ENCODE measurements around the gene RPS6KA2.
"Not testable (repeated sequence)": the region's sequence is repeated elsewhere in the genome, so short reads cannot be mapped to it uniquely, and the experiment has no call there.

Gene RPS6KA2

DNA sequence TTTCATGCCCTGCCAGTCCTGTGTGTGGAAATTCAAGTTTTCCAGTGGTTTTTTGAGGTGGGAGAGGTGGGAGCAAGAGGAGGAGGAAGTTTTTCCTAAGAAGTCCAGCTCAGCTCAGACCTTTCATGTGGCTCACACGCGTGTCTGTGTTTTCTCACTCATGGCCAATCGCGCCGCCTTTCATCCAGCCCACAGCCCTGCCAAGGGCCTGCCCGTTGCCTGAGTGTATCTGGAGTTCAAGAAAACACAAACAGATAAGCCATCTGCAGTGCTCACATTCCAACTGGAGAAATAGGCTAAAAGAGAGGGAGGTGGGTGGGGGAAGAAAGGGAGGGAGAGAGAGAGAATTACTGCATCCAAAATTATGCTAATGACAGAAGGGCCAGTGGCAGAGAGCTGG is 231.7 kb downstream of the RPS6KA2 start:
- H3K27ac ChIP-seq (replicated peaks), result no peak overlapping the region
- H3K27me3 ChIP-seq (ENCODE audit: insufficient read depth, poor library complexity, severe bottlenecking), result no peaks in the 10 kb centered on the region
- no peak overlapping the region for H3K4me3 ChIP-seq (replicated peaks; ENCODE audit: insufficient read depth, low read length)
- no peak for DNase-seq (ENCODE audit: low read depth in 1 of 2, low spot score in 1 of 2)
- TF ChIP-seq GABPA (IDR thresholded peaks at IDR 0.05; ENCODE audit: low read depth), result no peak
- no peak for TF ChIP-seq SPI1 (IDR thresholded peaks at IDR 0.05; ENCODE audit: borderline replicate concordance, low read depth)
- TF ChIP-seq, protein P1, sequence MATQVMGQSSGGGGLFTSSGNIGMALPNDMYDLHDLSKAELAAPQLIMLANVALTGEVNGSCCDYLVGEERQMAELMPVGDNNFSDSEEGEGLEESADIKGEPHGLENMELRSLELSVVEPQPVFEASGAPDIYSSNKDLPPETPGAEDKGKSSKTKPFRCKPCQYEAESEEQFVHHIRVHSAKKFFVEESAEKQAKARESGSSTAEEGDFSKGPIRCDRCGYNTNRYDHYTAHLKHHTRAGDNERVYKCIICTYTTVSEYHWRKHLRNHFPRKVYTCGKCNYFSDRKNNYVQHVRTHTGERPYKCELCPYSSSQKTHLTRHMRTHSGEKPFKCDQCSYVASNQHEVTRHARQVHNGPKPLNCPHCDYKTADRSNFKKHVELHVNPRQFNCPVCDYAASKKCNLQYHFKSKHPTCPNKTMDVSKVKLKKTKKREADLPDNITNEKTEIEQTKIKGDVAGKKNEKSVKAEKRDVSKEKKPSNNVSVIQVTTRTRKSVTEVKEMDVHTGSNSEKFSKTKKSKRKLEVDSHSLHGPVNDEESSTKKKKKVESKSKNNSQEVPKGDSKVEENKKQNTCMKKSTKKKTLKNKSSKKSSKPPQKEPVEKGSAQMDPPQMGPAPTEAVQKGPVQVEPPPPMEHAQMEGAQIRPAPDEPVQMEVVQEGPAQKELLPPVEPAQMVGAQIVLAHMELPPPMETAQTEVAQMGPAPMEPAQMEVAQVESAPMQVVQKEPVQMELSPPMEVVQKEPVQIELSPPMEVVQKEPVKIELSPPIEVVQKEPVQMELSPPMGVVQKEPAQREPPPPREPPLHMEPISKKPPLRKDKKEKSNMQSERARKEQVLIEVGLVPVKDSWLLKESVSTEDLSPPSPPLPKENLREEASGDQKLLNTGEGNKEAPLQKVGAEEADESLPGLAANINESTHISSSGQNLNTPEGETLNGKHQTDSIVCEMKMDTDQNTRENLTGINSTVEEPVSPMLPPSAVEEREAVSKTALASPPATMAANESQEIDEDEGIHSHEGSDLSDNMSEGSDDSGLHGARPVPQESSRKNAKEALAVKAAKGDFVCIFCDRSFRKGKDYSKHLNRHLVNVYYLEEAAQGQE (IDR thresholded peaks at IDR 0.05; ENCODE audit: insufficient replicate concordance, low read depth), result no peak
- TF ChIP-seq, protein P2, sequence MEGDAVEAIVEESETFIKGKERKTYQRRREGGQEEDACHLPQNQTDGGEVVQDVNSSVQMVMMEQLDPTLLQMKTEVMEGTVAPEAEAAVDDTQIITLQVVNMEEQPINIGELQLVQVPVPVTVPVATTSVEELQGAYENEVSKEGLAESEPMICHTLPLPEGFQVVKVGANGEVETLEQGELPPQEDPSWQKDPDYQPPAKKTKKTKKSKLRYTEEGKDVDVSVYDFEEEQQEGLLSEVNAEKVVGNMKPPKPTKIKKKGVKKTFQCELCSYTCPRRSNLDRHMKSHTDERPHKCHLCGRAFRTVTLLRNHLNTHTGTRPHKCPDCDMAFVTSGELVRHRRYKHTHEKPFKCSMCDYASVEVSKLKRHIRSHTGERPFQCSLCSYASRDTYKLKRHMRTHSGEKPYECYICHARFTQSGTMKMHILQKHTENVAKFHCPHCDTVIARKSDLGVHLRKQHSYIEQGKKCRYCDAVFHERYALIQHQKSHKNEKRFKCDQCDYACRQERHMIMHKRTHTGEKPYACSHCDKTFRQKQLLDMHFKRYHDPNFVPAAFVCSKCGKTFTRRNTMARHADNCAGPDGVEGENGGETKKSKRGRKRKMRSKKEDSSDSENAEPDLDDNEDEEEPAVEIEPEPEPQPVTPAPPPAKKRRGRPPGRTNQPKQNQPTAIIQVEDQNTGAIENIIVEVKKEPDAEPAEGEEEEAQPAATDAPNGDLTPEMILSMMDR (IDR thresholded peaks at IDR 0.05; ENCODE audit: insufficient read depth, low read length), result no peak
- TF ChIP-seq POLR2AphosphoS5 (IDR thresholded peaks at IDR 0.05; ENCODE audit: low read depth), result no peak

DNA sequence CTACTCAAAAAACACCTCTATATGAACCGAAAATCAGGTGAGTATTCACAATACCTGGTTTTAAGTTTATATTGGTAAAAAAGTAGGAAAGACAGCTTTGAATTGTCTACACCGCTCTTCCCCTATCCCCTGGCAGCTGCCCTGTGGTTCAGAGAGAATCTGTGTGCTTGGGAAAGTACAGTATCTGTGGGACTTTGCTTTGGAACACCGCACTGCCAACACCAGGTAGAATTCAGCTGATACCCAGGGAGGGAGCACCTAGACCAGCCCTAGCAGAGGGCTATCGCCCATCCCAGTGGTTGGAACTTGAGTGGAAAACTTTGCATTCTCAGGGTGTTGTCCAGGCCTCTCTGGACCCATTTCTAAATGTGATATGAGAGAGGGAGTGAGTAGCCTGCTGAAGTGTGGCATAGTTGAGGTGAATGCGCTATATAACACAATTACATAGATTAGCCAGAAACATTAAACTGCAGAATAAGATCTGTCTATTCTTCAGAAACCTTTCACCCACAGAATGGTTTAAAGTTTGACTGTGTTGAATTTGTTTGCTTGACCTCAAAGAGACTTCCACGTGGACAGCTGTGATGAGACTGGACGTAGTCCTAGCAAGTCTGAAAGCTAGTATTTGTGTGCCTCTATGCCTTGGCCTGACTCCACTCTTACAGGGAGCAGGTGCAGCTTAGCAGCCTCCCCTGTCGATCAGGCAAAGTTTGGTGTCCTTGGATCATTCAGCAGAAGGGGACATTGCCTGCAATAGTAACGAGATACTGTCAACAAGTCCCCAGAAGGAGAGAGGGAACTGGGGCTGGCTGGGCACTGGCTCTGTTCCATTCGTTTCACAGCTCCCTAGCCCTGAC is 232.8 kb downstream of the RPS6KA2 start:
- H3K27ac ChIP-seq (replicated peaks), result no peak overlapping the region
- no peaks in the 10 kb centered on the region for H3K27me3 ChIP-seq (ENCODE audit: insufficient read depth, poor library complexity, severe bottlenecking)
- no peak for DNase-seq (ENCODE audit: low read depth in 1 of 2, low spot score in 1 of 2)
- no peak overlapping the region for H3K4me3 ChIP-seq (replicated peaks; ENCODE audit: insufficient read depth, low read length)
- TF ChIP-seq POLR2AphosphoS5 (IDR thresholded peaks at IDR 0.05; ENCODE audit: low read depth), result no peak
- TF ChIP-seq, protein P2 (IDR thresholded peaks at IDR 0.05; ENCODE audit: insufficient read depth, low read length), result no peak
- no peak for TF ChIP-seq SPI1 (IDR thresholded peaks at IDR 0.05; ENCODE audit: borderline replicate concordance, low read depth)
- no peak for TF ChIP-seq GABPA (IDR thresholded peaks at IDR 0.05; ENCODE audit: low read depth)
- TF ChIP-seq, protein P1 (IDR thresholded peaks at IDR 0.05; ENCODE audit: insufficient replicate concordance, low read depth), result no peak

DNA sequence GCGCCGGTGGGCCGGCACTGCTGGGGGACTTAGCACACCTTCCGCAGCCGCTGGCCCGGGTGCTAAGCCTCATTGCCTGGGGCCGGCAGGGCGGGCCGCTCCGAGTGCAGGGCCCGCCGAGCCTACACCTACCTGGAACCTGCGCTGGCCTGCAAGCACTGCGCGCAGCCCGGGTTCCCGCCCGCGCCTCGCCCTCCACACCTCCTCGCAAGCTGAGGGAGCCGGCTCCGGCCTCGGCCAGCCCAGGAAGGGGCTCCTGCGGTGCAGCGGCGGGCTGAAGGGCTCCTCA is 233.6 kb downstream of the RPS6KA2 start:
- DNase-seq (ENCODE audit: low read depth in 1 of 2, low spot score in 1 of 2), result no peak

DNA sequence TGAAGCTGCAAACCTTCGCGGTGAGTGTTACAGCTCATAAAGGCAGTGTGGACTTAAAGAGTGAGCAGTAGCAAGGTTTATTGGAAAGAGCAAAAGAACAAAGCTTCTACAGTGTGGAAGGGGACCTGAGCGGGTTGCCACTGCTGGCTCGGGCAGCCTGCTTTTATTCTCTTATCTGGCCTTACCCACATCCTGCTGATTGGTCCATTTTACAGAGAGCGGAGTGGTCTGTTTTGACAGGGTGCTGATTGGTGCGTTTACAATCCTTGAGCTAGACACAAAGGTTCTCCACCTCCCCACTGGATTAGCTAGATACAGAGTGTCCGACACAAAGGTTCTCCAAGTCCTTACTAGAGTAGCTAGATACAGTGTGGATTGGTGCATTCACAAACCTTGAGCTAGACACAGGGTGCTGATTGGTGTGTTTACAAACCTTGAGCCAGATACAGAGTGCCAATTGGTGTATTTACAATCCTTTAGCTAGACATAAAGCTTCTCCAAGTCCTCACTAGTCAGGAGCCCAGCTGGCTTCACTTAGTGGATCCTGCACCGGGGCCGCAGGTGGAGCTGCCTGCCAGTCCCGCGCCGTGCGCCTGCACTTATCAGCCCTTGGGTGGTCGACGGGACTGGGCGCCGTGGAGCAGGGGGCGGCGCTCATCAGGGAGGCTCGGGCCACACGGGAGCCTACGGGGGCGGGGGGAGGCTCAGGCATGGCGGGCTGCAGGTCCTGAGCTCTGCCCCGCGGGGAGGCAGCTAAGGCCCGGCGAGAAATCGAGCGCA is 234.1 kb downstream of the RPS6KA2 start:
- H3K27ac ChIP-seq (replicated peaks); H3K4me3 ChIP-seq (replicated peaks; ENCODE audit: insufficient read depth, low read length); DNase-seq (ENCODE audit: low read depth in 1 of 2, low spot score in 1 of 2): not testable (repeated sequence)

More for the DNA sequence above, 233.6 kb downstream of the RPS6KA2 start:
- TF ChIP-seq POLR2AphosphoS5 (IDR thresholded peaks at IDR 0.05; ENCODE audit: low read depth), result no peak
- TF ChIP-seq GABPA (IDR thresholded peaks at IDR 0.05; ENCODE audit: low read depth), result no peak
- no peak for TF ChIP-seq SPI1 (IDR thresholded peaks at IDR 0.05; ENCODE audit: borderline replicate concordance, low read depth)
- TF ChIP-seq, protein P1 (IDR thresholded peaks at IDR 0.05; ENCODE audit: insufficient replicate concordance, low read depth), result no peak
- TF ChIP-seq, protein P2 (IDR thresholded peaks at IDR 0.05; ENCODE audit: insufficient read depth, low read length), result no peak
- Histone ChIP-seq H3K27ac (replicated peaks) (no peak overlapping the region), H3K4me3 (replicated peaks; ENCODE audit: insufficient read depth, low read length) (no peak overlapping the region), H3K27me3 (ENCODE audit: insufficient read depth, poor library complexity, severe bottlenecking) (no peaks in the 10 kb centered on the region)

More for the DNA sequence above, 234.1 kb downstream of the RPS6KA2 start:
- H3K27me3 ChIP-seq (ENCODE audit: insufficient read depth, poor library complexity, severe bottlenecking), result not testable (repeated sequence)

Data from HL-60 (cell line).